ENCODE results near the gene PMVK.

The PMVK gene

DNA sequence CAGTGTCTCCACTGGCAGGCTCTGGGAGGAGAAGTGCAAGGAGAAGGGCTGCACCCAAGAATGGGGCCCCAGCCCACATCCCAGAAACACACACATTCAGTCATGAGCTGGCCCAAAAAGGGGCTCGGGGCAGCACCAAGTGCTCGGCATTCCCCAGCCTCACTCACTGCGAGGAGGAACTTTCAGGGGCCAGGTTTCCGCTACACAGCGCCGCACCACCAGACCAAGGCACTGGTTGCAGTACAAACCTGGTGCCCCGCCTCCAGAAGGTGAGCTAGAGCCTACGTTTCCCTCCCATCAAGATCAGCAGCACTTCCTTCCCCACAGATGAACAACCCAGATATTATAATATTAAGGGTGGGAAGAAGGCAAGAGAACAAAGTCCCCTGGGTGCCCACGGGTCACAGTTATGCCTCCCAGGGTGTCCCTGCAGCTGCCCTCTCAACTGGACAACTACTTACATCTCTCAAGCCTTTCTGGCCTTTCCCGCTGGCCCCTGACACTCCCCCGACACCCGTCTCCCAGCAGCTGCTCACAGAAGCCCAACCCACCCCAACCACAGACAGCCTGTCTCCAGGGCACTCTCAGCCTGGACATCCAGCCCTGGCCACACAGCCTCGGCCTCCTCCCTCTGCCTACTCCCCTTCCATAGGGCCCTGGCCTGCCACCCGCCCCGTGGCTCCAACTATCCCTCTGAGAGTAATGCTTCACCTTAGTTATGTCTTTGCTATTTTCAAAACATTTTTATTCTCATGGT lies 15.6 kb upstream of the PMVK start:
- FAIRE-seq (no peak), DNase-seq (ENCODE audit: low spot score) (no peak)

DNA sequence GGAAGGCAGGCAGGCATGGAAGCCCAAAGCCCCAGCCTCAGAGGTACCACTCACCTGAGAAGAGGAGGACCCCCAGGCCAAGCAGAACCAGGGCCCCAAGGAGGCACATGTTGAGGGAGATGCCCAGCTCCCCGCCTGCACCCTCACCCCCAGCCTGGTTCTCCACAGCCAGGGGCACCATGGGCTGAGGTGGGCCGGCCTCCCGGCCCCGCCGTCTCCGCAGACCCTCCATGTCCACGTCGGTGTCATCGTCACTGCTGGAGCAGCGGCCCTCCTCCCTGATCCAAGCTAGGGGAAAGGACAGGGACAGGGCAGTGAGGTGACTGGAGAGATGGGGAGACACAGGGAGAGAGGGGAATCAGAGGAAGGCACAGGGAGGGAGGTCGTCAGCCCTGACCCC lies 11.6 kb upstream of the PMVK start:
- FAIRE-seq = no peak
- DNase-seq (ENCODE audit: low spot score) = no peak

DNA sequence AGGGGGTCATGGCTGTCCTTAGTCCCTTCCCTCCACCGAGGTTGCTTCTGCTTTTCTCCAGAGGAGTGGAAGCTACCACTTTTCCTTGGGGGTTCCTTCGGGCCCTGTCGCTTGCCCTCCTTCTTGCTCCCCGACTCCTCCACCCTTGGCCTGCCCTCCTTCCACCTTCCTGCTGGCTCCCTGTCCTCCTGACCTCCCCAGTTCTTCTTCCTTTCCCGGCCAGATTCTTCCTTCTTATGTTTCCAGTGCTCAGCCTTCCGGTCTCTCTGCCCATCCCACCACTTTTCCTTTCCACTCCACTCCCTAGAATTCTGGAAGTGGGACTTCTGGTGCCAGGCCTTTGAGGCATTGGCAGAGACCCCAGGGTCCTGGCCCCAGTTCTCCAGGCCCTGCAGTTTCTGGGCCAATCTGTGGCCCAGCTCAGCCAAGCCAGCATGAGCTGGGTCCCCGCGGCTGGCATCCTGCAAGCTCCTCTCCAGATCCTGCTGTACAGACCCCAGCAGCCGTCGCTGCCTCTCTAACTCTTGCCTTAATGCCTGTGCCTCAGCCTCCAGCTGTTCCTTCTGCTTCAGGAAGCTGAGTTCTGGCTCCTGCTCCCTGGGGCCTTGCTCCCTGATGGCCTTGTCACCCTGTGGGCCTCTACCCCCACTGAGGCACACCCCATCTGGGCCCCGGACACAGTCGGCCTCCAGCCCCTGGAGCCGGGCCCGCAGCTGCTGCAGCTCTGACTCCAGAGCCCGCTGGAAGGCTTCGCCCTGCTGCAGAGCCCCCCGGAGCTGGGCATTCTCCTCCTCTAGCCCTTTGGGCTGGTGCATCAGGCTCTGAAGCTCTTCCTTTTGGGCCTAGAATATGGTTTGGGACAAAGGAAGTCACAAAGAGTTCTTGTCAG lies 9.7 kb upstream of the PMVK start:
- FAIRE-seq = no peak
- DNase-seq (ENCODE audit: low spot score) = no peak

DNA sequence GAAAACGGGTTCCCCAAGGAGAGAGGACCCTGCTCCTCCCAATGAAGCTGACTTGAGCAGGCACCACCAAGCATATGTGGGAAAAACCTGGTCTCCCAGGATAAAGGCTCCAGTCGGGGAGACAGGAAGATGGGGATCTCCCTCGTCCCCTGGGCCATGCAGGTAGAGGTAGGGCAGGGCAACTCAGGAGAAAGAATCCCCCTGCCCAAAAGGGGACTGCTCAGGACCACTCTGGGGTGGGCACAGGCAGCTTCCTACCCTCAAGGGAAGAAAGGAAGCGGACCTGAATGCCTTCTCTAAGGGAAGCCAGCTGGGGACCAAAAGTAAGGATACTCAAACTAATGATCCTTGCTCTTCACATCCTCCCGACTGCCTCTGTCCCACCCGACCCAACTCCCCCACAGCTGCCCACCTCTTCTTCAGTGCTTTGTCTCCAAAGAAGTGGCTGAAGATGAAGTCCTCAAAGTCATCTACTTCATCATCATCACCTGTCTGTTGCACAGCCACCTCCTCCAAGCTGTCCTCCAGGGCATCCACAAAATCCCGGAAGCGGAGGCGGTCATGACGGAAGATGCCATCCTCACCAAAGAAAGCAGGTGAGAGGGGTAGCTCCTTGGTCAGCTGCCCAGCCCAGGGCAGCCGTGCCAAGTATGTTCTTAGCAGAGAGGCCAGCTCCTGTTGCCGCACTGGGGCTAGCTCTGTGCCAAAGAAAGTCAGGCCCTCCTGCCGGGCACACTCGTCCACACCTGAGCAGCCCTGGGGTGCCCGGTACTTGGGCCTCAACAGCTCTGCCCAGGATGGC lies 8.8 kb upstream of the PMVK start:
- FAIRE-seq = no peak
- no peak for DNase-seq (ENCODE audit: low spot score)

DNA sequence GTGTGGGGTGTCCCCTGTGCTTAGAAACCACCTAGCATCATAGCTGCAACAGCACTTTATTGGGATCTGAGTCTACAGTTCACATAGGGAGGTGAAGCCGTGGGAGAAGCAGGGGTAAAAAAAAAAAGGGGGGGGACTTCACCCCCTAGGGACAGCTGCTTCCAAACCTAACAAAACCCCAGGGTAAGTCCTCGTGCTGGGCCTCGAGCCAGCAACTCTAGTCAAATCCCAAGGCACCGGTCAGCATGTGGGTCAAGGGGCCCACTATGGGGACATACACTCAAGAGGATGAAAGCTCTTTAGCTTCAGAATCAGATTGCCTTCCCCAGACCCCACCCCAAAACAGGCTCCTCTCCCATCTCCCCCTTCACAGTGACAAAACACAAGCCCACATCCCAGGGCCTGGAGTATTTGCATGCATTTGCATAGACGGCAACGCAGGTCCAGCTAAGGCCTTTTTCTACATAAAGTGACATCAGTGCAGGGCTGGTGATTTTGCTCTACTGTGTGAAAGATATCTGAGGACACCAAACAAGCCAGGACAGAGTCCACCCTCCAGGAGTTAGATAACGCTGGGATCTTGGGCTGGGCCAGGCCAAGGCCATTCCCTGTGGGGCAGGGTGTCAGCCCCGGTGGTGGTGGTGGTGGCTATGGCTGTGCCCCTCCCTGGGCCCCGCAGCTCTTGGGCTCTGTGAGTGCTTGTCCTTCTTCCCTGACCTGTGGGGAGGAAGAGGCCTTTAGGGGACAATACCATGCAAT lies 8.1 kb upstream of the PMVK start:
- DNase-seq (ENCODE audit: low spot score) = no peak
- no peak for FAIRE-seq

DNA sequence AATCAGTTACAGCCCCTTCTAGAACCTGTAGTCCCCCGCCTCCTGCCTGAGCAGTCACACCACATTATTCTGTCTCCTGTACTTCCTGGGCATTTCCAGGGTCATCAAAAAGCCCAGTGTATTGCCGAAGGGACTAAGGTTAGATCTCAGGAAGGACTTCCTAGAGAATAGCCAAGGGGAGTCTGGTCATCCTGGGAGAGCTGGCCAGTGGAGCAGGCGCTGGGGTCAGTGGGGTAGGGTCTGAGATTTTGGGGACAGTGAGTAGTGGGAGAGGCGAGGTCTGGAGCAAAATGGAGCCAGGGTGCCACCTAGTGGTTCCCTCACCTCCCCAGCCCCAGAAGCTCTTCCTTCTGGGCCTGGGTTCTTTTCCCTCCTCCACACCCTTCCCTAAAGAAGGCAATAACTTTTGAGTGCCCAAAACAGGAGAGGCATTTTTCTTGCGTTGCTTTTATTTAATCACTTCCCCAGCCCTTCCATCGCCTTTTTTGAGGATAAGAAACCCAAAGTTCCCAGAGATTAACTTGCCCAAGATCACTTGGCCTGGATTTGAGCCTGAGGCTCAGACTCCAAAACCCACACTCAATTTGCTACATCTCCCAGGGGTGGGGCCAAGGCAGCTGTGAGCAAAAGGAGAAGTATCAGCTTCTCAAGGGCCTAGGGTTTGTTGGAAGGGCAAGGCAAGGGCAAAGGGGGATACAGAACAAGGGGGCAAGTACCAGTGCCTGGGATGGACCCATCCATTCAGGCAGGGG lies 7.3 kb upstream of the PMVK start:
- peak; percentile 4 for DNase-seq (ENCODE audit: low spot score)
- FAIRE-seq = no peak

DNA sequence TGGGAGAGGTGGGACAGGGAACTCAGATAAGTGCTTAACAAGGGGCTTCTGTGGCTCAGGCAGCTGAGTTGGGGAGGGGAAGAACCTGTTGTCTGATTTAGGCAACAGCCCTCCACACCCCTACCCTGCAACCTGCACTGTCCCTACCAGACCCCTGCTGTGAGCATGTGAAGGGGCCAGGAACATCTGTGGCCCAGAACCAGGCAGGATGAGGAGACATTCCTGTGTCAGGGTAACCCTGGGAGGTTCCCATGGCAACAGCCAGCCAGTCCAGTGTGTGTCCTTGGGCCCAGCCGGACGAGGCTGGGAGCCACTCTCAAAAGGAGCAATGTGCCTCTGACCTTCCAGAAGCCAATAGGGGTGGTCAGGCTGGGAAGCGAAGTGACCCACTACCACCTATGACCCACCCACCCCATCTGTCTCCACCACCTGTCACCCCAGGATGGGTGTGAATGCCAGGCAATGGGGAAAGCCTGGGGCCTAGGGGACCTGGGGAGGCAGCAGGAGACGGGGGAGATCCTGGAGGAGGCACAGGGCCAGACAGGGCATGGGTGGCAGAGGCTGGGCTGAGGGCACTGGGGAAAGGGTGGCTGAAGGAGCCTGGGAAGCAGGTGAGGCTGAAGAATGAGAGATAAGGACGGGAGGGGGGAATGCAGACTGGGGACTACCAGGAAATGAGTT lies 5.0 kb upstream of the PMVK start:
- no peak for FAIRE-seq
- no peak for DNase-seq (ENCODE audit: low spot score)

DNA sequence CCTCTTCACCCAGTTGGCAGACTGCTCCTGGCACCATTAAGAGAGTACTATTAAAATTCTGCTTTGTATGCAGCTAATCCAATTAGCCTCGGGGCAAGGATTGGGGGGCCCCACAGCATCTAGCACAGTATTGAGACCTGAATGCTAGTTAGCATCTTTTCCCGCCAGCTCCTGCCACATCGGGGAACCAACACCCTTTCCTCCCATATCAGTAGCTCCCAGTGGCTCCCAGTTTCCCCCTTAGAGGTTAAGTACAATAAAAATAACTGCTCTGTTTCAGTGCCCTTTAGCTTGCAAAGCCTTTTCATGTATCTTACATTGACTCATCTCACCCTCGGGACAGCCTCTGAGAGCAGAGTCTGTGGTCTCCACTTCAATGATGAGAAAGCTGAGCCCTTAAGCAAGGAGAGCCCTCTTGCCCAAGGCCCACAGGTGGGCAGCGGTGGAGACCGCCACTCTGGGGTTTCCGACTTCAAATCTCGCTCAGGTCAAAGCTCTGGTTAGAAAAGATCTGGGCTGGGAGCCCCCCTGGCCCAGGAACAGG lies 4.2 kb upstream of the PMVK start:
- FAIRE-seq (no peak), DNase-seq (ENCODE audit: low spot score) (no peak)

DNA sequence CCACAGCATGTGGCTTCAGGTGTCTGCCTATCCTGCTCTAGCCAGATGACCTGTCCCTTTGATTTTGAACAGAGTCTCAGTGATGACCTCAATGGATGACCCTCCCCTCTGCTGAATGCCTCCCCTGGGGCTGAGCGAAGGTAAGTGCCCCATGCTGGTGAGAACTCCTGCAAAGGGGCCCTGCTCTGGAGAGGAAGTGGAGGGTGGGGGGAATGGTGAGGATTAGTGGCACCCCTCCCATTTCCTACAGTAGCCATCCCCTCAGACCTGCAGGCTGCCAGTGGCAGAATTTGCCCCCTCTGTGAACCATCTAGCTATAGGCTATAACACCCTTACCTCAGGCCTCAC lies 3.7 kb upstream of the PMVK start:
- DNase-seq (ENCODE audit: low spot score) (no peak), FAIRE-seq (no peak)

DNA sequence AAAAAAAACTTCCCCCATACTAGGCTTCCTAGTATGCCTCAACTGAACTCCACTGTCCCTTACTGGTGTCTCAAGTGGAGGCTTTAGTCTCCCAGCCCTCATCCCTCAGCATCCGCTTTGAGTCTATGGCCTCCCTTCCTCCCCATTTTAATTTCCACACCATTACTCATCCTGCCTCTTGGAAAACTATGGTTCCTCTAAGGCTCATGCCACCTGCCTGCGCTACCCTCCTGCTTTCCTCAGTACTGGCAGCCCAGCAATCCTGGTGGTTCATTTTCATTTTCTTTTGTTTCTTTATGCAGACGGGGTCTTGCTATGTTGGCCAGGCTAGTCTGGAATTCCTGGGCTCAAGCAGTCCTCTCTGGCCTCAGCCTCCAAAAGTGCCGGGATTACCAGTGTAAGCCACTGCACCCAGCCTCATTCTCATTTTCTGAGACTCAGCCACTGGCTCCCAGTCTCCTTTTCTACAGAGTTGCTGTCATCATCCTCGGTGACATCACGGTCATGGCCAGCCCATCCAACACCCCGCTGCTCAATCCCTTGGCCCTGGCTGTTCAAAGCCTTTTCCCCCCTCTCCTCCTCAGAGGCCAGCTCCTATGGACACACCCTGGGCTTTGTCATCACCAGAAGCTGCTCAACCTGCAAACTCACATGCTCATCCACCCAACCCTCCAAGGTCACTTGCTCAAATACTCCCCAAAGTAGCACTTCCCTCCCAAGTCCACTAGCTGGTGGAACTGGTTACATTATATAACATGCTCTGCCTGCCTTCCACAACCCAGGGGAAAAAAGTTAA lies 2.3 kb upstream of the PMVK start:
- no peak for FAIRE-seq

DNA sequence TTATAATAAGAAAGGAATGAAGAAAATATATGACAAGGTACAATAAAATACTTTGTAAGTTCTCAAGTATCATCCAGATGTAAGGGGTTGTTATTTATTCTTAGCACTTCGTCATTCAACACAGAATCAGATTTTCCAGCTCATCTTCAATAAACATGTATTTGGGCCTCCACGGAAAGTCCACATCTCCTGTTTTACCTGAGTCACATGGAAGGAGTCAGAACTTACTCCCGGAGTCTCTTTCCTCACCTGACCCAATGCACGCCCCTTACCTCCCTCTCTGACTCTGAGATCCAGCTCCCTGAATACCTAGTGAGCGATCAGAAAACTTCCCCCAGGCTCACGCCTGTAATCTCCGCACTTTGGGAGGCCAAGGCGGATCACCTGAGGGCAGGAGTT lies 1.5 kb upstream of the PMVK start:
- FAIRE-seq = no peak
- no peak for DNase-seq (ENCODE audit: low spot score)

More for the DNA sequence above, 2.3 kb upstream of the PMVK start:
- no peak for DNase-seq (ENCODE audit: low spot score)

DNA sequence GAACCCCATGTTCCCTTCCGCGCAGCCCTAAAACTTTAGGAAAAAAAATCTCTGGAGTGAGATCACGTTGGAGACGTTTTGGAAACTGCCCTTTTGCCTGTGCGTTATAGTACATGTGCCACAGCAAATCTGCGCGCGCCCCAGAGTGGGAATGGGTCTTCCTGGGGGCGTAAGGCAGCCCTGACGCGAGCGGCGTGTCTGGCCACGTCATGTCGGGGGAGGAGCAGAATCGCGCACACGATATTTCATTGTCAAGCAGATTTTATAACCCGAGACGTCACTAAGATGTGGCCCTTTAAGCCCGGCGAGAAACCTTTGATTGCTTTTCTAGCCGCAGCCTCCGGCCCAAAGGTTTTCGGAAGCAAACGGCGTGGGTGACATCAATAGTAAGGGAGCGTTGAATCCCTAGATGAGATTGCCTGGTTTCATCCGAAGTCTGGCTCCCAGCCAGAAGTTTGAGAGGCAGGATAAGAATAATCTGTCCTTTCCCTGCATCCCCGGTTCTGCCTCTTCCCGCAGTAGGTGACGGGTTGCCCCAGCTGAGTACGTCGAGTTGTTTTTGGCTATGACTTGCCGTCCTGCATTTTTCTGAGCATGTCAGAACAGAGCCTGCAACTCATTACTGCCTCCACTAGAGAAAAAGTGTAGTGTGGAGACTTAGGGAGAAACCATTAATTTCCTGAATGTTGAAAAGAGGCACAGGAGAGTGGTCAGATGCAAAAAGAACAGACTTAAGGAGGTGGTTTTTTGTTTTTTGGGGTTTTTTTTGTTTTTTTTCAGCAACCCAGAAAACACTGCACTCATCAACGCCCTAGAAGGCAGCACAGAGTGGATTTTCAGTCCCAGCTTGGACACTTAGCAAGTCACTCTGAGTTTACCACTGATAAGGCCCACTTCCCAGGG lies 817 bp upstream of the PMVK start:
- no peak for FAIRE-seq
- DNase-seq (ENCODE audit: low spot score) = peak; percentile 79

DNA sequence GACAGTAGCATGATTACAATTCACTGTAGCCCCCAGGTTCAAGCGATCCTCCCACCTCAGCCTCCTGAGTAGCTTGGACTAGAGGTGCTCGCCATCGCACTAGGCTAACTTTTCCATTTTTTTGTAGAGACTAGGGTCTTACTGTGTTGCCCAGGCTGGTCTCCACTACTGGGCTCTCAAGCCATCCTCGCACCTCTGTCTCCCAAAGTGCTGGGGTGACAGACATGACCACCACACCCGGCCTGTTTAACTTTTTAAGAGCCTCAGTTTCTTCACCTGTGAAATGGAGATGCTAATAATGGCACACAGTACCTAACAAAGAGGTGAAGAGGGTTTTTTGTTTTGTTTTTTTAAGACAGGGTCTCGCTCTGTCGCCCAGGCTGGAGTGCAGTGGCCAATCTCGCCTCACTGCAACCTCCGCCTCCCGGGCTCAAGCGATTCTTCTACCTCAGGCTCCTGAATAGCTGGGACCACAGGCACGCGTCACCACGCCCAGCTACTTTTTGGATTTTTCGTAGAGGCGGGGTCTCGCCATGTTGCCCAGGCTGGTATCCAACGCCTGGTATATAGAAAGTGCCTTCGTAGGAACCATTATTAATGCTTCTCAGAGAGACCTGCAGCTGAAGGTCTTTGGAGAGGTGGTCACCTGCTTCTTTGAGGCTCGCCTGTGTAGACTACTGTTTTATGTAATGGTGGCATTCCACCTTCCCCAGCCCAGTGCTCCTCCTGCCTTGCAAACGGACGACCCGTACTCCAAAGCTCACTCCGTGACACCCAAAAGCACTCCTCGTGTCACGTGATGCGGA lies 567 bp downstream of the PMVK start:
- FAIRE-seq = no peak

DNA sequence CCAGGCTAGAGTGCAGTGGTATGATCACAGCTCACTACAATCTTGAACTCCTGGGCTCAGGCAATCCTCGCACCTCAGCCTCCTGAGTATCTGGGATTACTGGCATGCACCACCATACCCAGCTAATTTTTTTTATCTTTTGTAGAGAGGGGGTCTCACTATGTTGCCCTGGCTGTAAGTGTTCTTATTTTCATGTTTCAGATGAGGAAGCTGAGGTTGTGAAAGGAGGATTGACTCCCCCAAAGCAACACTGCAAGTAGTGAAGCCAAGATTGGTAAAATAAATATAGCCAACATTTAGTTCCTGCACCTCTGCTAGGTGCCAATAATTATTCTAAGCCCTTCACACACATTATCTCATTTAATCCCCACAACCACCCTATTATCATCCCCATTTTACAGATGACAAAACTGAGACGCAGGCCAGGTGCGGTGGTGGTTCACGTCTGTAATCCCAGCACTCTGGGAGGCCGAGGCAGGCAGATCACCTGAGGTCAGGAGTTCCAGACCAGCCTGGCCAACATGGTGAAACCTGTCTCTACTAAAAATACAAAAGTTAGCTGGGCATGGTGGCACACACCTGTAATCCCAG lies 2.1 kb downstream of the PMVK start:
- no peak for DNase-seq (ENCODE audit: low spot score)
- FAIRE-seq = no peak

More for the DNA sequence above, 567 bp downstream of the PMVK start:
- DNase-seq (ENCODE audit: low spot score) = no peak

DNA sequence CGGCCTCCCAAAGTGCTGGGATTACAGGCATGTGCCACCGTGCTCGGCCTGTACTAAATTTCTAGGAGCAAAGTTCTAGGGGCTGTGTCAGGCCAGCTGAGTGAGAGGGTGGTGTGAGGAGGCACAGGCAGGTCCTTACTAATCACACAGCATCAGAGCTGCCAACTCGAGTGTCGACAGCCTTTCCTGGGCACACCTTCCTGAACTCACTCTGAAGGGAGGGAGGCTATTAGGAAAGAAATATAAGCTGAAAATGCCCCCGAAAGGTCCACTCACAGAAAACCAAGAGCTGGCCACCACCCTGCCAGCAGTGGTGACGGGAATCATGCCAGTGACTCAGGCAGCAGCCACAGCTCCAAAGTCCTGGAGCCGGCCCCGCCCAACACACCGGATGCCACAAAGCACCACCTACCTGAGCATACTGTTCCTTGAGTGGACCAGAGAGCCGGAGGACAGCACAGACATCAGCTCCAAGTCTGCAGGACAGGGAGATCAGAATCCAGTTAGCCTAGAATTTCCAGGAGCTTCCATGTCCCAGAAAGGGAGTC lies 4.5 kb downstream of the PMVK start:
- DNase-seq (ENCODE audit: low spot score) = peak; percentile 74
- FAIRE-seq = peak; percentile 78

DNA sequence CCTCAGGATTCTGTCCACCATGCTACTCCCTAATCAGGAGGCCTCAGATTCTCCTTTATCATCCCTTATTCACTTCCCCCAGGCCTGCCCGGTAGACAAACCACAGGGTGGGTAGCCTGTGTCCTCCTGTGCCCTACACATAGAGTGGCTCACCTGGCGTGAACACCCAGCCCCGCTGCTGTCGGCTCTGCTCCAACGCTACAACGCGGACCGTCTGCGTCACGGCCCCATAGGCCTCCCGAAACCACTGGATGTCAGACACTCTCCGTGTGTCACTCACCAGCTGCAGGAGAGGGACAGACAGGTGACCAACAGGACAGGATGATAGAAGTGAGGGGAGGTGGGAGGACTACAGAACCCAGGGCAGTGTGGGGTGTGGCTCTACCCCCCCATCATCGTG lies 10.3 kb downstream of the PMVK start:
- no peak for FAIRE-seq
- no peak for DNase-seq (ENCODE audit: low spot score)

Data from RCC 7860 (cell line).